ENCODE measurements around the gene CTU2. TPM values are rescaled to one million over a fixed set of nuclear protein-coding genes. Genes with fewer than 3 reads are reported as not detected.

CTU2 gene
- total RNA-seq, 1 donor from 2014 or later = 20.6 TPM

DNA sequence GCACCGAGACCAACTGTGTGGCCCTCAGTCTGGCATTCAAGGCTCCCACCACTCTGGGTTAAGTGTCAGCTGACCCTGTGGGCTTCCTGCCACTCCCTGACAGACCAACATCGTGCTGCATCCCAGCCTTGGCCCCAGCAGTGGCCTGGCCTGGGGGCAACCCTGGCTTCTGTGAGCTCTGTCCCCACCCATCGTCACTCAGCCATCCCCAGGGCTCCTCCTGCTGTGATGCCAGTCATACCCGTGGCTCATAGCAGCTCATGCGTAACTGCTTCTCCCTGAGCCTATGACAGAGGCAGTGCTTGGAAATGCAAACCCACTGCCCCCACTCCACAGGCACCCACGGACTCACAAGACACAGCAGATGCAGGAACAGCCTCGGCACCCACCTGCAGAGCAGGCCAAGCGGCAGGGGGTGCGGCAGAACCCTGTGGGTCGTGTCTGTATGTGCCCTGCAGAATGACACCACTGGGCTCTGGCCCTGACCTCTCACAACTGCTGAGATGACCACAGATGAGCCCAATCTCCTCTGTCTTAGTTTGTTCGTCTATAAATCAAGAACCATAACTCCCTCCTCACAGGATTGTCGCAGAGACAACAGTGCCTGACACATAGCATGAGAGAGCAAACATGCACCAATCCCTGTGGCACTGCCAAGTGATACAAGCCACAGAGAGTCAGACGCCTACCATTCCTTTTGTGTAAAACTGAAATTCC is 52.1 kb downstream of the CTU2 start:
- Mint-ChIP-seq H3K9me3 (ENCODE audit: unreplicated experiment) (no peaks in the 10 kb centered on the region), H3K4me1 (ENCODE audit: unreplicated experiment) (peaks cover 55% of the 10 kb centered on the region), H3K36me3 (ENCODE audit: unreplicated experiment) (no peaks in the 10 kb centered on the region), H3K27me3 (ENCODE audit: unreplicated experiment) (no peaks in the 10 kb centered on the region), H3K4me3 (ENCODE audit: unreplicated experiment) (no peak overlapping the region), H3K27ac (ENCODE audit: unreplicated experiment) (peak overlapping the region; percentile 38)
- no peak for TF ChIP-seq CTCF (IDR thresholded peaks at IDR 0.05)
- DNase-seq (ENCODE audit: extremely low spot score, unreplicated experiment) = no peak

GRCh38 chr16:88758944-88759244 is 52.6 kb downstream of the CTU2 start:
- TF ChIP-seq CTCF (IDR thresholded peaks at IDR 0.05) = no peak
- Mint-ChIP-seq H3K27me3 (ENCODE audit: unreplicated experiment) (no peaks in the 10 kb centered on the region), H3K9me3 (ENCODE audit: unreplicated experiment) (no peaks in the 10 kb centered on the region), H3K27ac (ENCODE audit: unreplicated experiment) (peak overlapping the region; percentile 38), H3K4me1 (ENCODE audit: unreplicated experiment) (peaks cover 54% of the 10 kb centered on the region), H3K36me3 (ENCODE audit: unreplicated experiment) (no peaks in the 10 kb centered on the region), H3K4me3 (ENCODE audit: unreplicated experiment) (no peak overlapping the region)
- DNase-seq (ENCODE audit: extremely low spot score, unreplicated experiment) = no peak

- no peaks in the 10 kb centered on the region for H3K9me3 Mint-ChIP-seq (ENCODE audit: unreplicated experiment)
- peaks cover 49% of the 10 kb centered on the region for H3K4me1 Mint-ChIP-seq (ENCODE audit: unreplicated experiment)
- no peak for DNase-seq (ENCODE audit: extremely low spot score, unreplicated experiment)
- H3K36me3 Mint-ChIP-seq (ENCODE audit: unreplicated experiment) = no peaks in the 10 kb centered on the region
- TF ChIP-seq CTCF (IDR thresholded peaks at IDR 0.05) = no peak
- peak overlapping the region; percentile 71 for H3K27ac Mint-ChIP-seq (ENCODE audit: unreplicated experiment)
- H3K27me3 Mint-ChIP-seq (ENCODE audit: unreplicated experiment) = no peaks in the 10 kb centered on the region
- H3K4me3 Mint-ChIP-seq (ENCODE audit: unreplicated experiment) = peak overlapping the region; percentile 29
Observed at GRCh38 chr16:88759245-88759975, 53.1 kb downstream of the CTU2 start.

GRCh38 chr16:88759976-88760350 is 53.7 kb downstream of the CTU2 start:
- TF ChIP-seq CTCF (IDR thresholded peaks at IDR 0.05) = no peak
- Mint-ChIP-seq H3K27me3 (ENCODE audit: unreplicated experiment) (no peaks in the 10 kb centered on the region), H3K4me1 (ENCODE audit: unreplicated experiment) (peaks cover 49% of the 10 kb centered on the region), H3K36me3 (ENCODE audit: unreplicated experiment) (no peaks in the 10 kb centered on the region), H3K4me3 (ENCODE audit: unreplicated experiment) (no peak overlapping the region), H3K27ac (ENCODE audit: unreplicated experiment) (peak overlapping the region; percentile 18), H3K9me3 (ENCODE audit: unreplicated experiment) (no peaks in the 10 kb centered on the region)
- no peak for DNase-seq (ENCODE audit: extremely low spot score, unreplicated experiment)

GRCh38 chr16:88760424-88761142 is 54.3 kb downstream of the CTU2 start:
- Mint-ChIP-seq H3K27ac (ENCODE audit: unreplicated experiment) (peak overlapping the region; percentile 18), H3K27me3 (ENCODE audit: unreplicated experiment) (no peaks in the 10 kb centered on the region), H3K9me3 (ENCODE audit: unreplicated experiment) (no peaks in the 10 kb centered on the region), H3K36me3 (ENCODE audit: unreplicated experiment) (no peaks in the 10 kb centered on the region), H3K4me3 (ENCODE audit: unreplicated experiment) (no peak overlapping the region), H3K4me1 (ENCODE audit: unreplicated experiment) (peaks cover 47% of the 10 kb centered on the region)
- no peak for TF ChIP-seq CTCF (IDR thresholded peaks at IDR 0.05)
- no peak for DNase-seq (ENCODE audit: extremely low spot score, unreplicated experiment)

Data from osteocyte (in vitro differentiated cells).